Smooth muscle cell (in vitro differentiated cells): ENCODE results near the gene MMP15. TPM values are rescaled to one million over a fixed set of nuclear protein-coding genes. Genes with fewer than 3 reads are reported as not detected.

Source experiments
- DNase-seq: peaks from one replicate; lab custom pipeline; 2025; ENCODE audit not compliant: unreplicated experiment; lab: John Stamatoyannopoulos, UW
- H2AFZ ChIP-seq: fragments of 200-600 bp; sonication (generic); 2 replicates; pipeline ENCODE4 v1.6.0; 2016; ENCODE audit warnings: antibody characterized with exemption, low read depth, mild to moderate bottlenecking
- H3F3A ChIP-seq: fragments of 200-600 bp; sonication (generic); 2 replicates; pipeline ENCODE4 v1.6.0; 2017; ENCODE audit warnings: antibody characterized with exemption, low read depth
- H3K27ac ChIP-seq: fragments of 200-600 bp; sonication (generic); 2 replicates; pipeline ENCODE4 v1.5.1; 2016; ENCODE audit warnings: low read depth, mild to moderate bottlenecking
- H3K27me3 ChIP-seq: fragments of 200-600 bp; sonication (generic); 2 replicates; pipeline ENCODE4 v1.6.1; 2016; ENCODE audit warnings: low read depth, mild to moderate bottlenecking
- H3K36me3 ChIP-seq: fragments of 200-600 bp; sonication (generic); 2 replicates; pipeline ENCODE4 v1.5.1; 2016; ENCODE audit warnings: low read depth
- H3K4me1 ChIP-seq: fragments of 200-600 bp; sonication (generic); 2 replicates; pipeline ENCODE4 v1.5.1; 2016; ENCODE audit warnings: low read depth
- H3K4me2 ChIP-seq: fragments of 200-600 bp; sonication (generic); 2 replicates; pipeline ENCODE4 v1.6.0; 2016; ENCODE audit warnings: mild to moderate bottlenecking
- H3K4me3 ChIP-seq: fragments of 200-600 bp; sonication (generic); 2 replicates; pipeline ENCODE4 v1.5.1; 2016; ENCODE audit warnings: mild to moderate bottlenecking
- H3K79me2 ChIP-seq: fragments of 200-600 bp; sonication (generic); 2 replicates; pipeline ENCODE4 v1.6.0; 2016; ENCODE audit warnings: low read depth, mild to moderate bottlenecking
- H3K9ac ChIP-seq: fragments of 200-600 bp; sonication (generic); 2 replicates; pipeline ENCODE4 v1.6.0; 2016; ENCODE audit warnings: low read depth
- H3K9me3 ChIP-seq: fragments of 200-600 bp; sonication (generic); replicated peaks from 2 replicates; pipeline ENCODE4 v1.5.1; 2016; ENCODE audit warnings: low read depth
- H4K20me1 ChIP-seq: fragments of 200-600 bp; sonication (generic); 2 replicates; pipeline ENCODE4 v1.6.0; 2016; ENCODE audit warnings: low read depth
- WGBS: methylation state at CpG from one replicate; pipeline ENCODE4 v1.1.7; 2016; ENCODE audit warnings: low lambda C conversion rate; 5-methylcytosine and 5-hydroxymethylcytosine counted together
- polyA plus RNA-seq: library from polyadenylated mRNA; unstranded; fragments of >200 nt; fragmentation: Nextera tagmentation; extraction: Ambion mirVana; gene quantifications from 2 replicates; pipeline ENCODE4 v1.2.1, GENCODE V29; 2016
- total RNA-seq: library from RNA; depleted of rRNA; stranded (reverse); fragments of >200 nt; gene quantifications from 2 replicates; pipeline ENCODE4 v1.2.3, GENCODE V29; 2014
- TF ChIP-seq, protein P1 (sequence below): fragments of 200-600 bp; sonication (generic); IDR thresholded peaks from 2 replicates; pipeline ENCODE4 v1.5.1; 2017; ENCODE audit warnings: borderline replicate concordance, mild to moderate bottlenecking, antibody characterized with exemption; ENCODE audit not compliant: insufficient read depth, poor library complexity, severe bottlenecking

Gene MMP15
- total and polyA plus RNA-seq, 2 experiments from 2014 or later, result 2.3 to 5.2 TPM

DNA sequence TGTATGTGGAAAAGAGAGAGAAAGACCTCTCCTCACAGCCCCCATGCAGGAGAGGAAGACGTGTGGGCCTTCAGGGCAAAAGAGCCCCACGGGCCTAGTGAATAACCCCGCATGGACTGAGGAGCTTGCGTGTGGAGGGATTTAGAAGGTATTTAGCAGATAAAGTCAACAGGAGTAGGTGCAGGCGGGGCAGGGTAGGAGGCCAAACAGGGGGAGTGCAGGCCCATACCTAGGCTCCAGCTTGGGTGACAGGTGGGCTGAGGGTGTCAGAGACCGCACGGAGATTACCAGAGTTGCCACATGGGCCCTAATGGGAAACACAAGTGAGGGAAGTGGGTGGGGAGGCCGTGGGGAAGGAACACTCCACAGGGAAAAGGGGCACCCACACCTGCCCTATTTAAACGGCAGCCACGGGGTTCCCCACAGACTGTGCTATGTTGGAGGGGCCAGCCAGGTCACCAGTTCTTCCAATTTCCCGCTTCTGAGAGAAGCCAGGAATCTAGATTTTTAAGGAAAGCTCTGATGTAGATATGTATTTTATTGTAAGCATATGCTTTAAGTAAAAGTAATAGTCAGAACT lies 46.5 kb upstream of the MMP15 start:
- TF ChIP-seq, protein P1, sequence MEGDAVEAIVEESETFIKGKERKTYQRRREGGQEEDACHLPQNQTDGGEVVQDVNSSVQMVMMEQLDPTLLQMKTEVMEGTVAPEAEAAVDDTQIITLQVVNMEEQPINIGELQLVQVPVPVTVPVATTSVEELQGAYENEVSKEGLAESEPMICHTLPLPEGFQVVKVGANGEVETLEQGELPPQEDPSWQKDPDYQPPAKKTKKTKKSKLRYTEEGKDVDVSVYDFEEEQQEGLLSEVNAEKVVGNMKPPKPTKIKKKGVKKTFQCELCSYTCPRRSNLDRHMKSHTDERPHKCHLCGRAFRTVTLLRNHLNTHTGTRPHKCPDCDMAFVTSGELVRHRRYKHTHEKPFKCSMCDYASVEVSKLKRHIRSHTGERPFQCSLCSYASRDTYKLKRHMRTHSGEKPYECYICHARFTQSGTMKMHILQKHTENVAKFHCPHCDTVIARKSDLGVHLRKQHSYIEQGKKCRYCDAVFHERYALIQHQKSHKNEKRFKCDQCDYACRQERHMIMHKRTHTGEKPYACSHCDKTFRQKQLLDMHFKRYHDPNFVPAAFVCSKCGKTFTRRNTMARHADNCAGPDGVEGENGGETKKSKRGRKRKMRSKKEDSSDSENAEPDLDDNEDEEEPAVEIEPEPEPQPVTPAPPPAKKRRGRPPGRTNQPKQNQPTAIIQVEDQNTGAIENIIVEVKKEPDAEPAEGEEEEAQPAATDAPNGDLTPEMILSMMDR, result no peak
- Histone ChIP-seq H3K9ac (no peak overlapping the region), H3K79me2 (no peaks in the 10 kb centered on the region), H3K4me2 (no peak overlapping the region), H3K4me3 (no peak overlapping the region), H4K20me1 (no peaks in the 10 kb centered on the region), H2AFZ (no peak overlapping the region), H3K4me1 (peaks cover 8% of the 10 kb centered on the region), H3K36me3 (no peaks in the 10 kb centered on the region), H3F3A (no peaks in the 10 kb centered on the region), H3K9me3 (no peaks in the 10 kb centered on the region), H3K27ac (no peak overlapping the region), H3K27me3 (no peaks in the 10 kb centered on the region)
- WGBS, result 91% methylated on average over 10 of the region's 11 CpGs
- DNase-seq, result no peak

DNA sequence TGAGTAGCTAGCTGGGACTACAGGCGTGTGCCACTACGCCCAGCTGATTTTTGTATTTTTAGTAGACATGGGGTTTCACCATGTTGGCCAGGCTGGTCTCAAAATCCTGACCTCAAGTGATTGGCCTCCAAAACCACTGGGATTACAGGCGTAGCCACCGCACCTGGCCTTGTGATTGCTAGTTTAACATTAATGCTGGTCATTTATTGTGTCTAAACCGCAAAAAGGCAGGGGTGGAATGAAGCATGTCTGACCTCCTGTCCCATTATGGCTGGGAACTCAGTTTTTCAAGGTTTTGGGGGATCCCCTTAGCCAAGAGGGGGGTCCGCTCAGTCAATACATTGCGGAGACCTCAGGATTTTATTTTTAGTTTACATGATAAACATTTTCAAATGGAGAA lies 43.9 kb upstream of the MMP15 start:
- 96% methylated on average over 7 of the region's 7 CpGs for WGBS
- Histone ChIP-seq H3K4me1 (peaks cover 6% of the 10 kb centered on the region), H3K4me2 (no peak overlapping the region), H3K27ac (no peak overlapping the region), H3K4me3 (no peak overlapping the region), H2AFZ (no peak overlapping the region), H3F3A (no peaks in the 10 kb centered on the region), H3K9me3 (no peaks in the 10 kb centered on the region), H4K20me1 (no peaks in the 10 kb centered on the region), H3K27me3 (peaks cover 11% of the 10 kb centered on the region), H3K79me2 (no peaks in the 10 kb centered on the region), H3K9ac (no peak overlapping the region), H3K36me3 (no peaks in the 10 kb centered on the region)
- TF ChIP-seq, protein P1, result no peak
- DNase-seq, result no peak

DNA sequence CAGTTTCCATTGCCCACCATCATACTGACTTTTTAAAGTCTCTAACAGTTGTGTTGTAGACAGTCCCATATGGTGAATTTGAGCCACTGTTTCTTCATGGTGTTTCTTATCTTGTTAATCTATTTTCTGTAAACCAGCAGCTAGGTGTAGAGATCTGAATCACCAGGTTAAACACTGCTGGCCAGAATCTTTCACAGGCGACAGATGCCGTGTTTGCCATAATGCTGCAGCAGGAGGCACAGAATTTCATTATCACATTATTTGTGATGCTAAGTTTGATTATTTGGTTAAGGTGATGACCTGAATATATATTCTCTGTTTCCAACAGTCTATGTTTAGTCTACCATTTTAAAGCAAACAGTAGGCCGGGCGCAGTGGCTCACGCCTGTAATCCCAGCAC lies 43.2 kb upstream of the MMP15 start:
- 79% methylated on average over 5 of the region's 5 CpGs for WGBS
- Histone ChIP-seq H4K20me1 (no peaks in the 10 kb centered on the region), H3K9ac (no peak overlapping the region), H3K9me3 (no peaks in the 10 kb centered on the region), H3F3A (no peaks in the 10 kb centered on the region), H2AFZ (no peak overlapping the region), H3K27ac (no peak overlapping the region), H3K79me2 (no peaks in the 10 kb centered on the region), H3K4me1 (peaks cover 6% of the 10 kb centered on the region), H3K4me2 (no peak overlapping the region), H3K36me3 (no peaks in the 10 kb centered on the region), H3K27me3 (peaks cover 11% of the 10 kb centered on the region), H3K4me3 (no peak overlapping the region)
- TF ChIP-seq, protein P1, result no peak
- no peak for DNase-seq
